LNCAP (cell line): Measurements from ENCODE around the gene CACYBP.

Experiments
- TF ChIP-seq, protein P1 (sequence below): fragments of 450-650 bp; IDR thresholded peaks from 2 replicates; pipeline ENCODE4 v1.5.1; 2017; ENCODE audit warnings: mild to moderate bottlenecking

CACYBP gene

DNA sequence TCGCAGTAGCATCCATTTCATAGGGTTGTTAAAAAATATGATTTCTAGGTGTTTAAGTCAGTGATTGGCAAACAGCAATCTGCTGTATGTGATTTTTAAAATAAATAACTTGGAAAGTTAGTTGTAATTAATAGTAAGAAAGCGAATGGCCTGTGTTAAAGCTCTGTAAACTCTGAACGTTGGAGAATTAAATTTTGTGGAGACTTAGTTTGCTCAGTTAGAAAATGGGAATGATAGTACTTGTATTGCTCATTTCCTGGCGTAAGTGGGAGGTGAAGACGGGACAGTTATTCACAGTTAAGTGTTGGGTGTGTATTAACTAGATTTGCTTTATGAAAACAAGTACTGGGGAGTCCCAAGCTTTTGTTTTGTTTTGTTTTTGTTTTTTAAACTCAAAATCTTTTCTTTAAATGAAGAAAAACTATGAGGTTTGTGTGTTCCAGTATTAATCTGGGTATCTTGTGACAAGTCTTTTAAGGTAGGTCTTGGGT, 995 bp downstream of the CACYBP start:
- TF ChIP-seq, protein P1, sequence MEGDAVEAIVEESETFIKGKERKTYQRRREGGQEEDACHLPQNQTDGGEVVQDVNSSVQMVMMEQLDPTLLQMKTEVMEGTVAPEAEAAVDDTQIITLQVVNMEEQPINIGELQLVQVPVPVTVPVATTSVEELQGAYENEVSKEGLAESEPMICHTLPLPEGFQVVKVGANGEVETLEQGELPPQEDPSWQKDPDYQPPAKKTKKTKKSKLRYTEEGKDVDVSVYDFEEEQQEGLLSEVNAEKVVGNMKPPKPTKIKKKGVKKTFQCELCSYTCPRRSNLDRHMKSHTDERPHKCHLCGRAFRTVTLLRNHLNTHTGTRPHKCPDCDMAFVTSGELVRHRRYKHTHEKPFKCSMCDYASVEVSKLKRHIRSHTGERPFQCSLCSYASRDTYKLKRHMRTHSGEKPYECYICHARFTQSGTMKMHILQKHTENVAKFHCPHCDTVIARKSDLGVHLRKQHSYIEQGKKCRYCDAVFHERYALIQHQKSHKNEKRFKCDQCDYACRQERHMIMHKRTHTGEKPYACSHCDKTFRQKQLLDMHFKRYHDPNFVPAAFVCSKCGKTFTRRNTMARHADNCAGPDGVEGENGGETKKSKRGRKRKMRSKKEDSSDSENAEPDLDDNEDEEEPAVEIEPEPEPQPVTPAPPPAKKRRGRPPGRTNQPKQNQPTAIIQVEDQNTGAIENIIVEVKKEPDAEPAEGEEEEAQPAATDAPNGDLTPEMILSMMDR: no peak

DNA sequence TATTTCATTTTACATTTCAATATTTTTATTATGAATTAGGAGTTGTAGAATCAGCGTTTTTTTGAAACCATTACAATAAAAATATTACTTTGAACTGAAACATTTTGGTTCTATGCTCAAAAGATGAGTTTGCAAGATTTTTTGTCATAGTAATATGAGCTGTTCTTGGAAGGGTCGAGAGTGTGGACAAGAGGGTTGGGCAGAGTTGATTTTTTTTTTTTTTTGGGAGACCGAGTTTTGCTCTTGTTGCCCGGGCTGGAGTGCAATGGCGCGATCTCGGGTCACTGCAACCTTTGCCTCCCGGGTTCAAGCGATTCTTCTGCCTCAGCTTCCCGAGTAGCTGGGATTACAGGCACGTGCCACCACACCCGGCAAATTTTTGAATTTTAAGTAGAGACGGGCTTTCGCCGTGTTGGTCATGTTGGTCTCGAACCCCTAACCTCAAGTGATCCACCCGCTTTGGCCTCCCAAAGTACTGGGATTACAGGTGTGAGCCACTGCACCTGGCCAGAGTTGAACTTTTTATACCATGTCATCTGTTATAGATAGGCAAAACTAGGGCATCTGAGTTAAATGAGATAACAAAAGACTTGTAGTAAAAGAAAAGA, 3.3 kb downstream of the CACYBP start:
- TF ChIP-seq, protein P1: no peak

DNA sequence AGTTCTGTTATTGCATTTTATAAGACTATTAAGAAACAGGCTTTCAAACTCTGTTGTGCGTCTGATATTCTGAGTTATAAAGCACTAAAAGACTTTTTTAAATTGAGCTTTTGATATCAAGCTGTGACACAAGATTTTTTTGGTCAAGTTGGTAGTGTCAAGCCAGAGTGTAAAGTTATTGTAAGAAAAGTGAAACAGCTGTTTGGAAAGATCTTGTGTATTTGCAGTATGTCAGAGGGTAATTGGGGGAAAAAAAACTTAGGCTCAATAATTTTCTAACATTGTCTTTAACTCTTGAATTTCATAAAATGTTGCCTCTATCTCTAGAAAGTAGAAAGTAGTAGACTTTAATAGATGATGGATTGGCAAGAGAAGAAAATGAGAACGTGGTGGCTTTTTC, 3.8 kb downstream of the CACYBP start:
- TF ChIP-seq, protein P1: no peak

DNA sequence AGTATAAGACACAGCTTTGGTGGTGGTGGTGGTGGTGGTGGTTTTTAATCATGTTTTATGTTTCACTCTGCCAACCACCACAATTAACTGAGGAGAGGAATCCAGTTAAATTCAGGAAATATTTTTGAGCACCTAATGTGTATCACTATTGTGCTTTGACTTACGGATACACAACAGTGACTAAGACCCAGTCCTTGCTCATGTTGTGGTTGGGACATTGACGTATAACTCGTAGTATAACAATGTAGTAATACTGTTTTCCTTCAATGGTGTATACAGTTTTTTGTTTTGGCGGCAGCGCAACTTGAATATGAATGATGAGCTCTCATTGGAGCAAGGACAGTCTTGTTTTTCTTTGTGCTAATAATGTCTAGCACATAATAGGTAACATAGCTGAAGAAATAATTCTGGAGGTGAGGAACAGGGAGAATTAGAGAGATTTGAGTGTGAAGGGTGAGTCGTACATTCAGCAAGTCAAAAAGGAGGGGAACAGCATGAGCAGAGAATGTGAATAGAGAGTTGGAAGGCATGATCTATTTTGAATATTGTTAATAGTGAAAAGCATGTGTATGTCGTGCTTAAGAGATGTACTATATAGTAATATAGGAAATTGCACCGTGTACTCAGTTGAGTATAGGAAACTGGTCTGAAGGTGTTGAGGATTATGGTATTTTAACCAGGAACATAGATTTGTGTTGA, 5.5 kb downstream of the CACYBP start:
- TF ChIP-seq, protein P1: no peak

DNA sequence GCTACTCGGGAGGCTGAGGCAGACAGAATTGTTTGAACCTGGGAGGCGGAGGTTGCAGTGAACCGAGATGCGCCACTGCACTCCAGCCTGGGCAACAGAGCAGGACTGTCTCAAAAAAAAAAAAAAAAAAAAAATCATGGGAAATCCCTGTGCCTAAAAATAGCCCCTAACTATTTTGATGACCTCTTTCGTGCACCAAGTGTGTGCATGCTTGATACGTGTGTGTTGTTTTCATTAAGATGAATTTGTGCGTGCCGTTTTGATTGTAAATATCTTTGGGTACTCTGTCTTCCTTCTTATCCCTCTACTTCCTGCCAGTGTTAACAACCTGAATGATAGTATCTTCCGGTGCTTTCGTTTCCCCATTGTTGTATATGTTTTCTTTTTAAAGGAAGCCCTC, 9.8 kb downstream of the CACYBP start:
- TF ChIP-seq, protein P1: no peak

DNA sequence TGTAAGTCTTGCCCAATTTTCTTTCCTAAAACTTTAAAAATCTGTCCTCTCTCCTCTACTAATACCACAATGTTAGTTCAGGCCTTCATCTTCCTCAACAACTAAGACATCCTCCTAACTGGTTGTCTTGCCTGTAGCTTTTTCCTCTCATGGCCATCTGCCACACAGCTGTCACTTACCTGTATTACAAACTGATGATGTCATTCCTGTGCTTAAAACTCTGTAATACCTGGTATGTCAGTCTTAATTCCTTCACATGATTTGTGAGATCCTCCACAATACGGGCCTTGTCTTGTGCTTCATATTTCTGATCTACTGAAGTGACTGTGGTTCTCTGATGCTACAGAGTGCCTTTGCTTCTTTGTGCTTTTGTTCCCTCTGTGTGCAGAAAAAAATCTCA, 13.7 kb downstream of the CACYBP start:
- TF ChIP-seq, protein P1: no peak

DNA sequence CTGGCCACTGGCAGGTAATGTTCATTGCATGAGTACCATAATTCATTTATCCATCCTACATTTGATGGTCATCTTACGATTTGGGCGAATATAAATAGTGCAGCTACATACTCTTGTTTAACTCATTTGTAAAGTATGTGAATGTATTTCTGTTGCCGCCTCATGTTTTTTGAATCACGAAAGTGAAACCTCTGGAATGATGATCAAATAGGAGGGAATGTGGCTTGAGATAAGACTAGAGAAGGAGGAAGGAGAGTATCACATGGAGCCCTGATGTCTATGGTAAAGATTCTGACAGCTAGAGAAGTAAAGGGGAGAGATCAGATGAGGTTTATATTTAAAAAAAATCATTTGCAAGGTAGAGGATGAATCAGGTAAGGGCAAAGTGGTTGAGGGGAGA, 15.5 kb downstream of the CACYBP start:
- TF ChIP-seq, protein P1: no peak
